Mesenchymal stem cell (in vitro differentiated cells and primary cell): Measurements from ENCODE around the gene ST6GALNAC3.

Source experiments
- DNase-seq: peaks from one replicate; pipeline ENCODE4 v3.0.0-alpha.2; 2013
- H2AFZ ChIP-seq: one replicate; pipeline ENCODE4 v1.6.1; 2013; ENCODE audit warnings: low read depth, mild to moderate bottlenecking, control low read depth, inconsistent platforms, low read length, moderate library complexity
- H2AK5ac ChIP-seq: 2 replicates; pipeline ENCODE4 v1.6.1; 2013; ENCODE audit warnings: low read length, moderate library complexity, mild to moderate bottlenecking, inconsistent platforms; ENCODE audit not compliant: severe bottlenecking
- H2BK120ac ChIP-seq: one replicate; pipeline ENCODE4 v1.6.1; 2013; ENCODE audit warnings: low read depth, mild to moderate bottlenecking, inconsistent platforms, low read length, moderate library complexity
- H2BK12ac ChIP-seq, 2 experiments: one replicate each; pipeline ENCODE4 v1.6.1; 2013; ENCODE audit warnings: inconsistent platforms in 2 of 2, low read length in 2 of 2, mild to moderate bottlenecking in 2 of 2, moderate library complexity in 2 of 2, control low read depth in 1 of 2
- H2BK15ac ChIP-seq: one replicate; pipeline ENCODE4 v1.6.1; 2013; ENCODE audit warnings: mild to moderate bottlenecking, low read depth, inconsistent platforms; ENCODE audit not compliant: poor library complexity, severe bottlenecking
- H2BK5ac ChIP-seq: 2 replicates; pipeline ENCODE4 v1.6.1; 2013; ENCODE audit warnings: low read depth, mild to moderate bottlenecking, low read length, control low read depth, inconsistent platforms; ENCODE audit not compliant: poor library complexity, severe bottlenecking
- H3K14ac ChIP-seq, 2 experiments: one replicate each; pipeline ENCODE4 v1.6.1; 2013; ENCODE audit warnings: inconsistent platforms in 2 of 2, low read length in 2 of 2, control low read depth in 1 of 2, mild to moderate bottlenecking in 1 of 2, moderate library complexity in 1 of 2
- H3K18ac ChIP-seq, 2 experiments: one replicate each; pipeline ENCODE4 v1.6.1; 2013; ENCODE audit warnings: inconsistent platforms in 2 of 2, low read length in 2 of 2, control low read depth in 1 of 2, low read depth in 1 of 2, mild to moderate bottlenecking in 1 of 2
- H3K23ac ChIP-seq, 2 experiments: one replicate each; pipeline ENCODE4 v1.6.1; 2013; ENCODE audit warnings: inconsistent platforms in 2 of 2, low read length in 2 of 2, mild to moderate bottlenecking in 2 of 2, moderate library complexity in 2 of 2, control low read depth in 1 of 2
- H3K27ac ChIP-seq: 2 replicates; pipeline ENCODE4 v1.5.1; 2013; ENCODE audit warnings: mild to moderate bottlenecking, moderate library complexity, low read length, control low read depth, inconsistent platforms; ENCODE audit not compliant: poor library complexity, severe bottlenecking
- H3K27me3 ChIP-seq, 2 experiments: 2 replicates each; pipeline versions ENCODE4 v1.6.1 to v1.7.0; 2013; ENCODE audit warnings: low read length in 2 of 2, mild to moderate bottlenecking in 2 of 2, moderate library complexity in 2 of 2, control low read depth in 1 of 2, inconsistent platforms in 1 of 2; ENCODE audit not compliant: control insufficient read depth in 1 of 2, insufficient read depth in 1 of 2
- H3K36me3 ChIP-seq, 2 experiments: 2 replicates each; pipeline versions ENCODE4 v1.6.1 to v1.7.0; 2013; ENCODE audit warnings: low read length in 2 of 2, control low read depth in 1 of 2, inconsistent platforms in 1 of 2, low read depth in 1 of 2, mild to moderate bottlenecking in 1 of 2; ENCODE audit not compliant: insufficient read depth in 2 of 2, control insufficient read depth in 1 of 2
- H3K4ac ChIP-seq, 2 experiments: one replicate each; pipeline ENCODE4 v1.6.1; 2013; ENCODE audit warnings: inconsistent platforms in 2 of 2, low read length in 2 of 2, mild to moderate bottlenecking in 2 of 2, moderate library complexity in 2 of 2, control low read depth in 1 of 2, low read depth in 1 of 2
- H3K4me1 ChIP-seq: 2 replicates; pipeline ENCODE4 v1.6.1; 2013; ENCODE audit warnings: low read depth, low read length, control low read depth; ENCODE audit not compliant: control insufficient read depth, insufficient read depth
- H3K4me2 ChIP-seq: 2 replicates; pipeline ENCODE4 v1.6.1; 2013; ENCODE audit warnings: low read length, mild to moderate bottlenecking, inconsistent platforms; ENCODE audit not compliant: poor library complexity, severe bottlenecking
- H3K4me3 ChIP-seq, 2 experiments: 2 replicates each; pipeline versions ENCODE4 v1.5.1 to v1.7.0; 2013; ENCODE audit warnings: low read length in 2 of 2, mild to moderate bottlenecking in 2 of 2, control low read depth in 1 of 2, low read depth in 1 of 2; ENCODE audit not compliant: insufficient read depth in 1 of 2
- H3K79me1 ChIP-seq: replicated peaks from 2 replicates; pipeline ENCODE4 v1.6.1; 2013; ENCODE audit warnings: mild to moderate bottlenecking, control low read depth, low read length, inconsistent platforms; ENCODE audit not compliant: poor library complexity, severe bottlenecking
- H3K9ac ChIP-seq: 2 replicates; pipeline ENCODE4 v1.7.0; 2013; ENCODE audit warnings: mild to moderate bottlenecking, low read length, moderate library complexity
- H3K9me3 ChIP-seq: 2 replicates; pipeline ENCODE4 v1.7.0; 2013; ENCODE audit warnings: mild to moderate bottlenecking, low read length; ENCODE audit not compliant: control insufficient read depth
- H4K8ac ChIP-seq: one replicate; pipeline ENCODE4 v1.6.1; 2013; ENCODE audit warnings: inconsistent platforms, mild to moderate bottlenecking, low read length, moderate library complexity
- H4K91ac ChIP-seq: one replicate; pipeline ENCODE4 v1.6.1; 2013; ENCODE audit warnings: mild to moderate bottlenecking, low read length, inconsistent platforms
- WGBS: methylation state at CpG from one replicate; pipeline ENCODE4 v1.1.7; 2013; ENCODE audit warnings: mixed read lengths; 5-methylcytosine and 5-hydroxymethylcytosine counted together

The ST6GALNAC3 gene

DNA sequence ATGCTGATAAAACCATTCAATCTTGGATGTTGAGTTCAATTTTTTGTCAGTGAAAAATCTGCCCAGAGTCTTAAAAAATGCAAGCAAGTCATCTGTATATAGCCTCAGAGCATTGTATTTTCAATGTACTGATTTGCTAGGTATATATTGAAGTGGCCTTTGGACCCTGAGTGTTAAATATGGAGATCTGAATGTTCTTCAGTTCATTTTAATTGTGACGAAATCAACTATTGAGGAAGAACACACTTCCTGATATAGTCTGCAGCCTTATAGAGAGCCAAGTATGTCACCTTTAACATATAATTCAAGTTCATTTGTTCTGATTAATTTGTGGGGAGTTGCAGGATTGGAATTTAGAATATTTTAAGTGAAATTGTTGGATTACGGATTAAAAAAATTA, 128.1 kb downstream of the ST6GALNAC3 start:
- no peaks in the 10 kb centered on the region for H3K27me3 ChIP-seq
- H3K27ac ChIP-seq, result no peak overlapping the region
- H3K4me2 ChIP-seq, result no peak overlapping the region
- H2BK120ac ChIP-seq, result no peak overlapping the region
- H3K18ac ChIP-seq, result no peak overlapping the region
- no peak overlapping the region for H4K91ac ChIP-seq
- H3K4ac ChIP-seq, result no peak overlapping the region
- H3K14ac ChIP-seq, result no peak overlapping the region
- no peaks in the 10 kb centered on the region for H3K9me3 ChIP-seq
- no peaks in the 10 kb centered on the region for H3K4me1 ChIP-seq
- no peaks in the 10 kb centered on the region for H3K79me1 ChIP-seq
- H3K9ac ChIP-seq, result no peak overlapping the region
- H3K4me3 ChIP-seq, result no peak overlapping the region
- H2BK12ac ChIP-seq, result no peak overlapping the region
- 94% methylated on average over 1 of the region's 2 CpGs for WGBS
- H2AK5ac ChIP-seq, result no peak overlapping the region
- no peak overlapping the region for H4K8ac ChIP-seq
- H2AFZ ChIP-seq, result no peak overlapping the region
- H3K23ac ChIP-seq, result no peak overlapping the region
- DNase-seq, result no peak
- H2BK5ac ChIP-seq, result no peak overlapping the region
- H2BK15ac ChIP-seq, result no peak overlapping the region
- no peaks in the 10 kb centered on the region for H3K36me3 ChIP-seq

DNA sequence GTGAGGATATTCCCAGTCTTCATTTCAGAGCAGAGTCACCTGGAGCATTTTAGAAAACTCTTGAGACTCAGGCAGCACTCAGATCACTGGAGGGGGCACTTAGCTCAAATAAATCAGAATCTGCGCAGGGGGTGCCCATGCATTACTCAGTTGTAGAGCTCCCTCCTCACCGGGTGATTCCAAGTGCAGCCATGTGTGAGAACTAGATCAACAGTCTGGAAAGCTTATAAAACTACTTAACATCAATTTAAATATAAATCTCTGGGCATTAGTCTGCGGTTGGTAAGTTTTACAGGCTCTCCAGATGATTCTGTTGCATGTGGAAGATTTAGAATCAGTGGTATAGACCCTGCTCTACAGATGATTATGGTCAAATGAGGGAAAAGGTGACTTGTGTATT, 128.6 kb downstream of the ST6GALNAC3 start:
- no peaks in the 10 kb centered on the region for H3K36me3 ChIP-seq
- no peak overlapping the region for H3K4me2 ChIP-seq
- 90% methylated on average over 3 of the region's 3 CpGs for WGBS
- no peak overlapping the region for H2BK5ac ChIP-seq
- H3K4me3 ChIP-seq, result no peak overlapping the region
- H2BK15ac ChIP-seq, result no peak overlapping the region
- no peak overlapping the region for H3K9ac ChIP-seq
- no peak overlapping the region for H2AFZ ChIP-seq
- no peak for DNase-seq
- no peak overlapping the region for H2BK120ac ChIP-seq
- H3K9me3 ChIP-seq, result no peaks in the 10 kb centered on the region
- no peaks in the 10 kb centered on the region for H3K27me3 ChIP-seq
- no peaks in the 10 kb centered on the region for H3K79me1 ChIP-seq
- no peak overlapping the region for H3K27ac ChIP-seq
- no peak overlapping the region for H3K23ac ChIP-seq
- no peak overlapping the region for H4K91ac ChIP-seq
- H3K14ac ChIP-seq, result no peak overlapping the region
- H3K4ac ChIP-seq, result no peak overlapping the region
- no peak overlapping the region for H2AK5ac ChIP-seq
- H2BK12ac ChIP-seq, result no peak overlapping the region
- H4K8ac ChIP-seq, result no peak overlapping the region
- H3K18ac ChIP-seq, result no peak overlapping the region
- H3K4me1 ChIP-seq, result no peaks in the 10 kb centered on the region

DNA sequence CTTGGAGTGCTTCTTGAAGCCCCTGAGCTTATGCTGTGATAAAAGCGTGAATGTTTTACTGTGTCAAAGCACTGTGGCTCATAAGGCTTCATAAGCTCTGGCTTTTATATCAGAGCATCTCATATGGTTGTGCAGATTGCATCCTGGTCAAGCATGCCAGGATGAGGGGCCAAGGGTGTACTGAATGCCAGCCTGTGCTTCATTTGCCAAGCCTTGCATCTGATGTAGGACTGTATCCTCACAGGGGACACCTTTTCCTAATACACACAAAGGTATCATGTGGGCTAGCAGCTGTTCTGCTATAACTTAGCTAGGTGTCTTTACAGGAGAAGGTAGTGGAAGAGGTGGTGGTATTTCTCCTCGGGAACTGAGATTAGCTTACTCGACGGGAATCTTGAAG, 134.7 kb downstream of the ST6GALNAC3 start:
- H3K23ac ChIP-seq, result no peak overlapping the region
- H3K79me1 ChIP-seq, result no peaks in the 10 kb centered on the region
- no peak overlapping the region for H3K27ac ChIP-seq
- H3K14ac ChIP-seq, result no peak overlapping the region
- no peak overlapping the region for H3K18ac ChIP-seq
- no peak overlapping the region for H3K4me3 ChIP-seq
- WGBS, result 93% methylated on average over 4 of the region's 4 CpGs
- no peak overlapping the region for H2AK5ac ChIP-seq
- no peak overlapping the region for H2AFZ ChIP-seq
- no peak overlapping the region for H3K4me2 ChIP-seq
- no peaks in the 10 kb centered on the region for H3K4me1 ChIP-seq
- DNase-seq, result no peak
- H3K9ac ChIP-seq, result no peak overlapping the region
- H2BK5ac ChIP-seq, result no peak overlapping the region
- H4K91ac ChIP-seq, result no peak overlapping the region
- no peak overlapping the region for H2BK12ac ChIP-seq
- H4K8ac ChIP-seq, result no peak overlapping the region
- H3K27me3 ChIP-seq, result no peaks in the 10 kb centered on the region
- no peaks in the 10 kb centered on the region for H3K9me3 ChIP-seq
- H3K36me3 ChIP-seq, result no peaks in the 10 kb centered on the region
- no peak overlapping the region for H2BK15ac ChIP-seq
- H2BK120ac ChIP-seq, result no peak overlapping the region
- no peak overlapping the region for H3K4ac ChIP-seq

DNA sequence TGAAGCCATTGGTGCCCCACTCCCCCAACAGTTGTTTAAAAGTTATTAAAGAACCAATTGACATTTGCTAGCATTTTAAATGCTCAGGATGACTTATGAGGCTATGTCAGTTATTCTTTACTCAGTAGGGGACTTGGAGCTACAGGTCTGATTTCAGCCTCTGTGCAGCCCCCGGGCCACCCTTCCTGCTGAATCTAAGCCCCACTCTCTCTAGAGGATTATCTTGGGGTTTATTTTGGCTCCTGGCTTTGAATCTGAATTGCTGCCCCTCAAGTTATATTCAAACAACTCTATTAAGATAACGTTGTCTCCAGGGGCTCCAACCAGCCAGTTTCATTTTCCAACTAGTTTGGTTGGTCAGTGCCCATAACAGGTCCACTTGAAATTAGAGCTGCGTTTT, 135.1 kb downstream of the ST6GALNAC3 start:
- Histone ChIP-seq H3K4ac (no peak overlapping the region), H3K23ac (no peak overlapping the region), H2BK15ac (no peak overlapping the region), H2BK12ac (no peak overlapping the region), H2AFZ (no peak overlapping the region), H3K79me1 (no peaks in the 10 kb centered on the region), H3K4me2 (no peak overlapping the region), H3K9ac (no peak overlapping the region), H3K14ac (no peak overlapping the region), H4K91ac (no peak overlapping the region), H3K4me3 (no peak overlapping the region), H3K27me3 (no peaks in the 10 kb centered on the region), H3K36me3 (no peaks in the 10 kb centered on the region), H2BK120ac (no peak overlapping the region), H2BK5ac (no peak overlapping the region), H2AK5ac (no peak overlapping the region), H3K27ac (no peak overlapping the region), H3K4me1 (no peaks in the 10 kb centered on the region), H4K8ac (no peak overlapping the region), H3K9me3 (no peaks in the 10 kb centered on the region), H3K18ac (no peak overlapping the region)
- WGBS, result 88% methylated on average over 2 of the region's 3 CpGs
- no peak for DNase-seq
